ENCODE measurements around the gene CLSTN2. TPM values are rescaled to one million over a fixed set of nuclear protein-coding genes. Genes with fewer than 3 reads are reported as not detected.

The CLSTN2 gene
- total RNA-seq, 1 donor from 2014 or later, result 16.0 TPM

GRCh38 chr3:140078343-140078742, 143.4 kb downstream of the CLSTN2 start:
- intact Hi-C loops (cut with DNase I), result no loop called here
- Histone ChIP-seq H3K27ac (no peak overlapping the region), H3K36me3 (no peaks in the 10 kb centered on the region), H3K4me1 (no peaks in the 10 kb centered on the region), H3K4me3 (no peak overlapping the region), H3K27me3 (no peaks in the 10 kb centered on the region), H3K9me3 (no peaks in the 10 kb centered on the region)
- TF ChIP-seq CTCF (IDR thresholded peaks at IDR 0.05), result no peak
- no peak for TF ChIP-seq POLR2A (IDR thresholded peaks at IDR 0.05)
- TF ChIP-seq POLR2AphosphoS5 (IDR thresholded peaks at IDR 0.05; ENCODE audit: insufficient read depth in 1 of 2, low read depth in 1 of 2), result no peak
- DNase-seq (ENCODE audit: extremely low spot score in 2 of 2), result no peak

- no peaks in the 10 kb centered on the region for H3K27me3 ChIP-seq
- H3K27ac ChIP-seq, result no peak overlapping the region
- H3K4me3 ChIP-seq, result no peak overlapping the region
- no peaks in the 10 kb centered on the region for H3K4me1 ChIP-seq
- no peaks in the 10 kb centered on the region for H3K36me3 ChIP-seq
- intact Hi-C loops (cut with DNase I), result no loop called here
- no peaks in the 10 kb centered on the region for H3K9me3 ChIP-seq
- no peak for DNase-seq (ENCODE audit: extremely low spot score in 2 of 2)
- TF ChIP-seq POLR2A (IDR thresholded peaks at IDR 0.05) (no peak), POLR2AphosphoS5 (IDR thresholded peaks at IDR 0.05; ENCODE audit: insufficient read depth in 1 of 2, low read depth in 1 of 2) (no peak), CTCF (IDR thresholded peaks at IDR 0.05) (no peak)
Measured at GRCh38 chr3:140078940-140079339, 144.0 kb downstream of the CLSTN2 start.

- no peak for DNase-seq (ENCODE audit: extremely low spot score in 2 of 2)
- Histone ChIP-seq H3K9me3 (no peaks in the 10 kb centered on the region), H3K36me3 (no peaks in the 10 kb centered on the region), H3K27me3 (no peaks in the 10 kb centered on the region), H3K4me1 (no peaks in the 10 kb centered on the region), H3K27ac (no peak overlapping the region), H3K4me3 (no peak overlapping the region)
- TF ChIP-seq POLR2A (IDR thresholded peaks at IDR 0.05), result no peak
- no peak for TF ChIP-seq CTCF (IDR thresholded peaks at IDR 0.05)
- TF ChIP-seq POLR2AphosphoS5 (IDR thresholded peaks at IDR 0.05; ENCODE audit: insufficient read depth in 1 of 2, low read depth in 1 of 2), result no peak
- intact Hi-C loops (cut with DNase I), result no loop called here
Measured at GRCh38 chr3:140081887-140082286, 146.9 kb downstream of the CLSTN2 start.

GRCh38 chr3:140085001-140085400, 150.0 kb downstream of the CLSTN2 start:
- intact Hi-C loops (cut with DNase I), result no loop called here
- DNase-seq (ENCODE audit: extremely low spot score in 2 of 2), result no peak
- no peaks in the 10 kb centered on the region for H3K9me3 ChIP-seq
- no peaks in the 10 kb centered on the region for H3K27me3 ChIP-seq
- no peaks in the 10 kb centered on the region for H3K36me3 ChIP-seq
- H3K4me1 ChIP-seq, result no peaks in the 10 kb centered on the region
- no peak overlapping the region for H3K27ac ChIP-seq
- no peak overlapping the region for H3K4me3 ChIP-seq
- TF ChIP-seq CTCF (IDR thresholded peaks at IDR 0.05), result no peak

- TF ChIP-seq POLR2AphosphoS5 (IDR thresholded peaks at IDR 0.05; ENCODE audit: insufficient read depth in 1 of 2, low read depth in 1 of 2) (no peak), POLR2A (IDR thresholded peaks at IDR 0.05) (no peak), CTCF (IDR thresholded peaks at IDR 0.05) (no peak)
- H3K27me3 ChIP-seq, result no peaks in the 10 kb centered on the region
- H3K9me3 ChIP-seq, result no peaks in the 10 kb centered on the region
- H3K27ac ChIP-seq, result no peak overlapping the region
- intact Hi-C loops (cut with DNase I), result no loop called here
- no peaks in the 10 kb centered on the region for H3K4me1 ChIP-seq
- no peaks in the 10 kb centered on the region for H3K36me3 ChIP-seq
- H3K4me3 ChIP-seq, result no peak overlapping the region
- DNase-seq (ENCODE audit: extremely low spot score in 2 of 2), result no peak
Measured at GRCh38 chr3:140086642-140087041, 151.7 kb downstream of the CLSTN2 start.

Data from vagina (tissue), 2 donors.